GM19193 (cell line): ENCODE results near the gene TOGARAM2.

Experiments
- POLR2A ChIP-seq: IDR thresholded peaks from 4 replicates; pipeline ENCODE4 v1.6.1; 2011; ENCODE audit not compliant: insufficient read depth, insufficient read length; ENCODE audit errors: extremely low read depth

Gene TOGARAM2

DNA sequence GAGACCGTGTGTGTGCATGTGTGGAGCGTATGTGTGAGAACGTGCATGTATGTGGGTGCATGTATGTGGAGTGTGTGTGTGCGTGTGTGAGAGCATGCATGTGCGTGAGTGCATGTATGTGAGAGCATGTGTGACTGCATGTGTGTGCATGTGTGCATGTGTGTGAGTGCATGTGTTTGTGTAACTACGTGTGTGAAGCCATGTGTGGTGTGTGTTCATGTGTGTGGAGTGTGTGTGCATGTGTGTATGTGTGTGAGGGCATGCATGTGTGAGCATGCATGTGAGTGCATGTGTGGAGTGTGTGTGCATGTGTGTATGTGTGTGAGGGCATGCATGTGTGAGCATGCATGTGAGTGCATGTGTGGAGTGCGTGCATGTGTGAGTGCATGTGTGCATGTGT, 24.2 kb downstream of the TOGARAM2 start:
- TF ChIP-seq POLR2A = no peak

GRCh38 chr2:29006092-29006979, 25.2 kb downstream of the TOGARAM2 start:
- no peak for TF ChIP-seq POLR2A

DNA sequence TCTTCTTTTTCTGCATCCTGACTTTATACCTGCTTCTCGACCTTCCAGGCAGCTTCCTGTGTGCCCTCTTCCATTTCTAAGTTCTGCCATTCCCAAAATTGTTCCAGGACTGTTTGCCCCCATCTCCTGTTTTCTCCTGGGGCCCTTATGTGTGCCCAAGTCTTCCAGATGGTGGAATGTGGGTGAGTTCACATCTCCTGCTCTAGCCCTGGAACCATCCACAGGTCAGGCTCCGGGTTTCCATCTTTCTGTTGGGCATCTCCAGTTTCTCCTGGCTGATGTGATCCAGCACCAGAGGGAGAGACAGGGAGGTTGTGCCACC, 25.8 kb downstream of the TOGARAM2 start:
- no peak for TF ChIP-seq POLR2A

DNA sequence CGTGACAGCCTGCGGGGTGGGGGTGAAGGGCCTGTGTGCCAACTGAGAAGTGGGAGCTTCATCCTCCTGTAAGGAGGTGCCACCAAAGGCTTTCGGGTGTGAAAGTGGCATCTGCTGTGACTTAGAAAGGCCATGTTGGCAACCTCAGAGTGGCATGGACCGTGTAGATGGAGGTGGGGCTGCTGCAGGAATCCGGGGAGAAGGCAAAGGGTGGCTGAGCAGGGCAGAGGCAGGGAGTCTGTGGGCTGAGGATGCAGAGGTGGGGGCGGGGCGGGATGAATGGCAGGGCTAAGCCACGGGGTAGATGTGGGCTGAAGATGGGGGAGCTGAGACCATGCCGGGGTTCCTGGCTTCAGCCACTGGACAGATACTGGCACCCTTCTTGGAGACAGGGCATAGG, 28.2 kb downstream of the TOGARAM2 start:
- TF ChIP-seq POLR2A = no peak

- TF ChIP-seq POLR2A = no peak
These were observed 28.9 kb downstream of the TOGARAM2 start for GRCh38 chr2:29009711-29010677.

- TF ChIP-seq POLR2A = no peak
These were observed 29.8 kb downstream of the TOGARAM2 start for GRCh38 chr2:29010946-29011345.

GRCh38 chr2:29011418-29012060, 30.4 kb downstream of the TOGARAM2 start:
- TF ChIP-seq POLR2A = no peak

DNA sequence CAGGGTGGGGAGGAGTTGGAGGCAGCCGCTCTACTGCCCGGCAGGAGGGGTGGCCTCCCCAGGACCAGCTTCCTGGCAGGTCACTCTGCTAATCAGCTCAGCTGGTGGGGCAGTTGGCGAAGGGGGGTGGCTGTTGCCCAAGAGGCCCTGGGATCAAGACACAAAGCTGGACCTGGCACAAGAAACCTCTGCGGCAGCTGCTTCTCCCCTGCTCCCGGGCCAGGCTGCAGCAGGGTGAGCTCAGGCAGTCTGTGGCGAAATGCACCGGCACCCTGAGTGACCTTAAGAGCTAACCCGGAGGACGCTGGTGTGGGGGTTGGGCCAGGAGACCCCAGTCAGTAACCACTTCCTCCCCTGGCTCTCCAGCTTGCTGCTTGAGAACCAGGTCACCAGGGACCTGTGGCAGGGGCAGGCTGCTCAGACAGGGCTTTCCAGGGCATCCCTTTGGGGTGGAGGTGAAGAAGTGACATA, 31.1 kb downstream of the TOGARAM2 start:
- TF ChIP-seq POLR2A = no peak

DNA sequence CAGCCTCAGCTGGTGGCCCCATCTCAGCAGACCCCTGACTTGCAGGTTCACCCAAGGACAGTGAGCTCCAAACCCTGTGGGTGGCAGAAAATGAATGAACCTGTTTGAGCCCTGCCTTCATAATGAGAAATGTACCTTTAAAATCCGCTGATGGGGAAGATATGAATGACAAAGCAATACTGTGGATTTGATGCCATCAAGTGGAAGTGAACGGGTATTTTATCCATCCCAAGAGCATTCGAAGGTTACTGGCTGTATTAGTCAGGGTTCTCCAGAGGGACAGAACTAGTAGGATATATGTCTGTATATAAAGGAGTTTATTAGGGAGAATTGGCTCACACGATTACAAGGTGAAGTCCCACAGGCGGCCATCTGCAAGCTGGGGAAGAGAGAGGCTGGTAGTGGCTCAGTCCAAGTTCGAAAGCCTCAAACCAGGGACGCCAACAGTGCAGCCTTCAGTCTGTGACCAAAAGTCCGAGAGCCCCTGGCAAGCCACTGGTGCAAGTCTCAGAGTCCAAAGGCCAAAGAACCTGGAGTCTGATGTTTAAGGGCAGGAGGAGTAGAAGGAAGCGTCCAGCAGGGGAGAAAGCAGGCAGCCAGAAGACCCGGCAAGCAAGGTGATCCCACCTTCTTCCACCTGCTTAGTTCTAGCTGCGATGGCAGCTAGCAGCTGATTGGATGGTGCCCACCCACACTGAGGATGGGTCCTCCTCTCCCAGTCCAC, 32.1 kb downstream of the TOGARAM2 start:
- TF ChIP-seq POLR2A = no peak

DNA sequence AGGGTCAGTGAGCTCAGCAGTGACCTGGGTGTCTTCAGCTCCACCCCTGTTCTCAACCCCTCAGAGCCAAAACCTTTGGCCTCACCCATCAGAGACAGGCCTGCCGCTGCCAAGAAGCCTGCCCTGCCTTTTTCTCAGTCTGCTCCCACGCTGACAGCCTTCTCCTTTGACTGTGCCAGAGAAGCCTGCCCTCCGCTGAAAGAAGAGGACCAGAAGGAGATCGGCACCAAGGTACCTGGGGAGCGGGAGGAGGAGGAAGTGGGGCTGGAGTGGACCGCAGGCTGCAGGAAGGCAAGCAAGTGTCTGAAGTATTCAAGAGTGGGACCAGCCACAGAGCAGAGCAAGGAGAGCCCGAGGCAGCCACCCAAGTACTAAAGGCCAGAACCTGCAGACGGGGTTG, 33.2 kb downstream of the TOGARAM2 start:
- TF ChIP-seq POLR2A = no peak

- TF ChIP-seq POLR2A = no peak
These were observed 33.8 kb downstream of the TOGARAM2 start for GRCh38 chr2:29014811-29015421.

DNA sequence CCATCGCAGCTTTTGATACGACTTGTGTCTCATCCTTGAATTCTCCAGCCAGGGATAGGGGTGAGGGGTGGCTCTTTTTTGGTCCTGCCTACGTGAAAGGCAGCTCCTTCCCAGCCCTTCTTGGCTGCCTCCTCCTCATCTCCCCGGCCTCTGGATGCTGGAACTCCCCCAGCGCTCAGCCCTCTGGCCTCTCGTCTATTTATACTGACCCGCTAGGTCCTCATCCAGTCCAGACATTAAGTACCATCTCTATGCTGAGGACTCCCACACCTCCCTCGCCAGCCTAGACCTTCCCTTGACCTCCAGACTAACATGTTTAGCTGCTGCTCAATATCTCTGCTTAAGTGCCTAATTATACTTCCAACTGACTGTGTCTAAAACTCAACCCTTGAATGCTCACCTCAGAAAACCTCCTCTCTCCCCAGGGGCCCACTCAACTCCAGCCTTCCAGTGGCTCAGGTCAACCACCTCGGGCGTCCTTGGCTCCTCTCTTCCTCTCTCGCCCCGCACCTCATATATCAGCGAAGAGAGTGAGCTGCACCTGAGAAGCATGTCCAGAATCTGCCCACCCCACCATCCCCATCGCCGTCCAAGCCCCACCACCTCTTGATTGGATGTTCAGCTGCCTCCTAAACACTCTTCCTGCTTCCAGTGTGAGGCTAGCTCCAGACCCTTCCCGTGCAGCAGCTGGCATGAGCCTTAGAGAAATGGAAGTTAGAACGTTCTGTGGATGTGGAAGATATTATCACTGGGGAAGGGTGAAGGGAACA, 34.8 kb downstream of the TOGARAM2 start:
- TF ChIP-seq POLR2A = no peak

DNA sequence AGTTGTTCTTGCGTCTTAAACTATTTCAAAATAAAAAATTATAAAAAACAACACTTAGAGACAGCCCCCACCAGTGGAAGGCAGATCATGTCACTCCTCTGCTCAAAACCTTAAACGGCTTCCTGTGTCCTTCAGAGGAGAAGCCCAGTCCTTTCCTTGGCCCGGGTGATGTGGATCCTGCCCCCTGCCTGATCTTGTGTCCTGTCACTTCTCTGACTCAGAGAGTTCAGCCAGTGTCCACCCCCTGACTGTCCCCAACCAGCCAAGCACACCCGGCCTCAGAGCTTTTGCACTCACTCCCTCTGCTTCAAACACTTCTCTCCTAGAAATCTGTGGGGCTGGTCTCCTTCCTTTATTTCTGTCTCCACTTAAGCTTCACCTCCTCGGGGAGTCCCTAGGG, 35.4 kb downstream of the TOGARAM2 start:
- no peak for TF ChIP-seq POLR2A
